ENCODE results near the gene SLC9A3. TPM values are rescaled to one million over a fixed set of nuclear protein-coding genes. Genes with fewer than 3 reads are reported as not detected.

The SLC9A3 gene
- 1 to 10 TPM; 1.9 to 3.5 (median 2.5) TPM for total RNA-seq
- total RNA-seq (2013): 2.3 TPM
- total RNA-seq: 0.06 to 1.0 (median 0.27) reads per million in 29 experiments

GRCh38 chr5:524234-524972, at the start of gene SLC9A3:
Gene SLC9A3 (minus strand): TSS chr5:524449.
- H3K4me3 Mint-ChIP-seq: peak within 1 kb of the TSS; percentile 13 to 75 (median 21)
- Histone ChIP-seq H3K9me3 (no peaks in the 10 kb centered on the region), H3K4me1 (ENCODE audit: control insufficient read depth in 1 of 2, extremely low read depth in 1 of 2, insufficient read depth in 2 of 2, low read length in 2 of 2) (peaks cover 0 to 32% of the 10 kb centered on the region in 2 experiments), H3K27me3 (replicated peaks in 1 of 2; ENCODE audit: control insufficient read depth in 2 of 2, extremely low read depth in 1 of 2, insufficient read depth in 2 of 2, low read length in 1 of 2) (peaks cover 0 to 84% of the 10 kb centered on the region in 2 experiments), H3K36me3 (ENCODE audit: control insufficient read depth in 2 of 2, extremely low read depth in 1 of 2, insufficient read depth in 1 of 2, low read length in 1 of 2) (no peaks in the 10 kb centered on the region), H3K27ac (ENCODE audit: low read length) (no peak within 1 kb of the TSS), H3K4me3 (ENCODE audit: control insufficient read depth in 1 of 2, extremely low read depth in 1 of 2, low read length in 1 of 2) (peak within 1 kb of the TSS in 1 of 2 donors; percentile 6)
- H3K9me3 Mint-ChIP-seq: no peaks in the 10 kb centered on the region
- ChIA-PET CTCF (no interaction called here), POLR2A (no interaction called here)
- no peaks in the 10 kb centered on the region for H3K36me3 Mint-ChIP-seq
- H3K27ac Mint-ChIP-seq: no peak within 1 kb of the TSS
- ATAC-seq (replicated peaks in 1 of 4) (no peak), DNase-seq (no peak)
- 5% methylated on average over 89 of the region's 89 CpGs for WGBS (ENCODE audit: insufficient coverage)
- H3K4me1 Mint-ChIP-seq: peaks cover 27 to 39% (median 33%) of the 10 kb centered on the region in 3 donors
- peaks cover 47 to 68% of the 10 kb centered on the region in 2 donors for H3K27me3 Mint-ChIP-seq

- H3K36me3 Mint-ChIP-seq: no peaks in the 10 kb centered on the region
- 72% methylated on average over 5 of the region's 16 CpGs for WGBS (ENCODE audit: insufficient coverage)
- ChIA-PET POLR2A (no interaction called here), CTCF (no interaction called here)
- Histone ChIP-seq H3K4me3 (ENCODE audit: control insufficient read depth in 1 of 2, extremely low read depth in 1 of 2, low read length in 1 of 2) (no peak overlapping the region), H3K27me3 (replicated peaks in 1 of 2; ENCODE audit: control insufficient read depth in 2 of 2, extremely low read depth in 1 of 2, insufficient read depth in 2 of 2, low read length in 1 of 2) (peaks cover 0 to 47% of the 10 kb centered on the region in 2 experiments), H3K4me1 (ENCODE audit: control insufficient read depth in 1 of 2, extremely low read depth in 1 of 2, insufficient read depth in 2 of 2, low read length in 2 of 2) (no peaks in the 10 kb centered on the region), H3K9me3 (no peaks in the 10 kb centered on the region), H3K36me3 (ENCODE audit: control insufficient read depth in 2 of 2, extremely low read depth in 1 of 2, insufficient read depth in 1 of 2, low read length in 1 of 2) (no peaks in the 10 kb centered on the region), H3K27ac (ENCODE audit: low read length) (no peak overlapping the region)
- H3K27me3 Mint-ChIP-seq: peaks cover 10 to 49% of the 10 kb centered on the region in 2 donors
- ATAC-seq (replicated peaks in 1 of 4) (no peak), DNase-seq (no peak)
- H3K4me3 Mint-ChIP-seq: no peak overlapping the region
- H3K4me1 Mint-ChIP-seq: no peaks in the 10 kb centered on the region
- peaks cover 10 to 29% (median 24%) of the 10 kb centered on the region in 3 donors for H3K9me3 Mint-ChIP-seq
- no peak overlapping the region for H3K27ac Mint-ChIP-seq
Measured at GRCh38 chr5:573976-574375, 49.7 kb upstream of the SLC9A3 start.

GRCh38 chr5:573206-573605, 49.0 kb upstream of the SLC9A3 start:
- no peaks in the 10 kb centered on the region for H3K9me3 ChIP-seq
- no peak overlapping the region for H3K27ac Mint-ChIP-seq
- peaks cover 0 to 53% of the 10 kb centered on the region in 2 experiments for H3K27me3 ChIP-seq (replicated peaks in 1 of 2; ENCODE audit: control insufficient read depth in 2 of 2, extremely low read depth in 1 of 2, insufficient read depth in 2 of 2, low read length in 1 of 2)
- no peak overlapping the region for H3K27ac ChIP-seq (ENCODE audit: low read length)
- H3K4me1 Mint-ChIP-seq: no peaks in the 10 kb centered on the region
- ATAC-seq (replicated peaks in 1 of 4) (no peak), DNase-seq (no peak)
- no peaks in the 10 kb centered on the region for H3K36me3 Mint-ChIP-seq
- H3K27me3 Mint-ChIP-seq: peaks cover 15 to 50% of the 10 kb centered on the region in 2 donors
- no peaks in the 10 kb centered on the region for H3K36me3 ChIP-seq (ENCODE audit: control insufficient read depth in 2 of 2, extremely low read depth in 1 of 2, insufficient read depth in 1 of 2, low read length in 1 of 2)
- no peak overlapping the region for H3K4me3 Mint-ChIP-seq
- POLR2A ChIA-PET: no interaction called here
- WGBS (ENCODE audit: insufficient coverage): 89% methylated on average over 7 of the region's 12 CpGs
- no peaks in the 10 kb centered on the region for H3K4me1 ChIP-seq (ENCODE audit: control insufficient read depth in 1 of 2, extremely low read depth in 1 of 2, insufficient read depth in 2 of 2, low read length in 2 of 2)
- H3K4me3 ChIP-seq (ENCODE audit: control insufficient read depth in 1 of 2, extremely low read depth in 1 of 2, low read length in 1 of 2): no peak overlapping the region
- CTCF ChIA-PET: interaction anchor here in 1 of 2 donors (0.6 kb wide), 1 partner anchor 45 kb away, joined by 3 read pairs; no protein-coding TSS in a partner anchor
- H3K9me3 Mint-ChIP-seq: peaks cover 10 to 29% (median 24%) of the 10 kb centered on the region in 3 donors

GRCh38 chr5:572398-573019, 48.3 kb upstream of the SLC9A3 start:
- ATAC-seq (replicated peaks in 1 of 4) (no peak), DNase-seq (no peak)
- Mint-ChIP-seq H3K4me3 (no peak overlapping the region), H3K27ac (no peak overlapping the region), H3K9me3 (peaks cover 10 to 23% (median 18%) of the 10 kb centered on the region in 3 donors), H3K27me3 (peaks cover 16 to 52% of the 10 kb centered on the region in 2 donors), H3K36me3 (no peaks in the 10 kb centered on the region), H3K4me1 (no peaks in the 10 kb centered on the region)
- no peaks in the 10 kb centered on the region for H3K9me3 ChIP-seq
- POLR2A ChIA-PET: no interaction called here
- no peaks in the 10 kb centered on the region for H3K36me3 ChIP-seq (ENCODE audit: control insufficient read depth in 2 of 2, extremely low read depth in 1 of 2, insufficient read depth in 1 of 2, low read length in 1 of 2)
- H3K27me3 ChIP-seq (replicated peaks in 1 of 2; ENCODE audit: control insufficient read depth in 2 of 2, extremely low read depth in 1 of 2, insufficient read depth in 2 of 2, low read length in 1 of 2): peaks cover 0 to 57% of the 10 kb centered on the region in 2 experiments
- no peak overlapping the region for H3K27ac ChIP-seq (ENCODE audit: low read length)
- 62% methylated on average over 5 of the region's 14 CpGs for WGBS (ENCODE audit: insufficient coverage)
- H3K4me3 ChIP-seq (ENCODE audit: control insufficient read depth in 1 of 2, extremely low read depth in 1 of 2, low read length in 1 of 2): no peak overlapping the region
- H3K4me1 ChIP-seq (ENCODE audit: control insufficient read depth in 1 of 2, extremely low read depth in 1 of 2, insufficient read depth in 2 of 2, low read length in 2 of 2): no peaks in the 10 kb centered on the region
- CTCF ChIA-PET: interaction anchor here in 1 of 2 donors (0.6 kb wide), 1 partner anchor 45 kb away, joined by 3 read pairs; no protein-coding TSS in a partner anchor

- H3K27me3 ChIP-seq (replicated peaks in 1 of 2; ENCODE audit: control insufficient read depth in 2 of 2, extremely low read depth in 1 of 2, insufficient read depth in 2 of 2, low read length in 1 of 2): peaks cover 0 to 57% of the 10 kb centered on the region in 2 experiments
- Mint-ChIP-seq H3K27ac (no peak overlapping the region), H3K4me1 (no peaks in the 10 kb centered on the region), H3K9me3 (peaks cover 10 to 16% (median 16%) of the 10 kb centered on the region in 3 donors), H3K27me3 (peaks cover 23 to 60% of the 10 kb centered on the region in 2 donors), H3K4me3 (no peak overlapping the region), H3K36me3 (no peaks in the 10 kb centered on the region)
- H3K9me3 ChIP-seq: no peaks in the 10 kb centered on the region
- no peaks in the 10 kb centered on the region for H3K4me1 ChIP-seq (ENCODE audit: control insufficient read depth in 1 of 2, extremely low read depth in 1 of 2, insufficient read depth in 2 of 2, low read length in 2 of 2)
- ChIA-PET CTCF (no interaction called here), POLR2A (no interaction called here)
- ATAC-seq (replicated peaks in 1 of 4): no peak
- no peak overlapping the region for H3K4me3 ChIP-seq (ENCODE audit: control insufficient read depth in 1 of 2, extremely low read depth in 1 of 2, low read length in 1 of 2)
- H3K27ac ChIP-seq (ENCODE audit: low read length): no peak overlapping the region
- H3K36me3 ChIP-seq (ENCODE audit: control insufficient read depth in 2 of 2, extremely low read depth in 1 of 2, insufficient read depth in 1 of 2, low read length in 1 of 2): no peaks in the 10 kb centered on the region
- WGBS (ENCODE audit: insufficient coverage): 80% methylated on average over 12 of the region's 13 CpGs
- DNase-seq: no peak
Measured at GRCh38 chr5:571791-572190, 47.5 kb upstream of the SLC9A3 start.

GRCh38 chr5:570886-571285, 46.6 kb upstream of the SLC9A3 start:
- H3K4me1 Mint-ChIP-seq: no peaks in the 10 kb centered on the region
- POLR2A ChIA-PET: no interaction called here
- CTCF ChIA-PET: no interaction called here
- WGBS (ENCODE audit: insufficient coverage): 85% methylated on average over 8 of the region's 8 CpGs
- H3K27ac Mint-ChIP-seq: no peak overlapping the region
- ATAC-seq (replicated peaks in 1 of 4) (no peak), DNase-seq (no peak)
- H3K27me3 Mint-ChIP-seq: peaks cover 25 to 62% of the 10 kb centered on the region in 2 donors
- H3K9me3 ChIP-seq: no peaks in the 10 kb centered on the region
- H3K36me3 Mint-ChIP-seq: no peaks in the 10 kb centered on the region
- no peaks in the 10 kb centered on the region for H3K4me1 ChIP-seq (ENCODE audit: control insufficient read depth in 1 of 2, extremely low read depth in 1 of 2, insufficient read depth in 2 of 2, low read length in 2 of 2)
- H3K9me3 Mint-ChIP-seq: peaks cover 8 to 10% (median 10%) of the 10 kb centered on the region in 3 donors
- no peak overlapping the region for H3K27ac ChIP-seq (ENCODE audit: low read length)
- no peak overlapping the region for H3K4me3 Mint-ChIP-seq
- H3K36me3 ChIP-seq (ENCODE audit: control insufficient read depth in 2 of 2, extremely low read depth in 1 of 2, insufficient read depth in 1 of 2, low read length in 1 of 2): no peaks in the 10 kb centered on the region
- peaks cover 0 to 58% of the 10 kb centered on the region in 2 experiments for H3K27me3 ChIP-seq (replicated peaks in 1 of 2; ENCODE audit: control insufficient read depth in 2 of 2, extremely low read depth in 1 of 2, insufficient read depth in 2 of 2, low read length in 1 of 2)
- no peak overlapping the region for H3K4me3 ChIP-seq (ENCODE audit: control insufficient read depth in 1 of 2, extremely low read depth in 1 of 2, low read length in 1 of 2)
